ENCODE measurements around the gene FAM107B. TPM values are rescaled to one million over a fixed set of nuclear protein-coding genes. Genes with fewer than 3 reads are reported as not detected.

FAM107B gene
- total RNA-seq, 2 experiments from 2014 or later: 105 to 129 TPM

DNA sequence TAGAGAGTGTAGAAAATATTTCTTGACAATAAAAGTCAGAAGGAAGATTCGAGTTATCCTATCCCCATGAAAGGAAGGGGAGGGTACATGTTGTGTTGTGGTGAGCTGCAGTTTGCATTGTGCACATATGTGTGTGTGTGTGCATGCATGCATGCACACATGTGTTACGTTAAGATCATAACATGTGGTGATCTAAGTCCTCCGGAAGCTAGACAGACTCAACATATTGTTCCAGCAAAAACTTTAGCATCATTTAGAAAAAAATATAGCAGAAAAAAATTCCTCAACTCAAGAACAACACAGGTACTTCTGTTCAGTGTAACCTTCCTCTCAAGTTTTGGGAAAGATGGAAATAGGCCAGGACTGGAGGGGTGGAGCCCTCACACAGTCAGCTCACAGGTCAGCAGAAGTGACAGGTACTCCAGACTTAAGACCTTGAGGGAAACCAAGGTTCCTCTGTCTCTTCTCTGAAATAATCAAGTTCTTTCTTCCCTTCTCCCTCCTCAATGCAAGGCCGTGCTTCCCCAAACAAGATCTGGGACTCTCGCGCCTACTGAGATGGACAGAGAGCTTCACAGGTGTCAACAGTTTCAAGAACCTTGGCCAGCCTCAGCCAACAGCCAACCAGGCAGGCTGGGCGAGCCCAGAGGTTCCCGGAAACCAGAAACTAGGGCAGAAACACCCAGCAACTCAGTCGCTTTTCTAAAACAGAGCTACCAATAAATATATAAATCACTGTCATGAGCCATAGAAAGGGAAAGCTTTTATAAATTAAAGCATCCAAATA lies 205.2 kb downstream of the FAM107B start:
- peak; percentile 59 for DNase-seq
- Mint-ChIP-seq H3K27ac (peak overlapping the region; percentile 97), H3K4me1 (ENCODE audit: low read depth) (peaks cover 89% of the 10 kb centered on the region), H3K27me3 (ENCODE audit: low read depth) (no peaks in the 10 kb centered on the region), H3K36me3 (ENCODE audit: low read depth) (peaks cover 40% of the 10 kb centered on the region), H3K9me3 (peaks cover 2% of the 10 kb centered on the region), H3K4me3 (peak overlapping the region; percentile 69)
- CTCF ChIA-PET: interaction anchor here (0.6 to 1.1 kb wide), 4 partner anchors 9 to 383 kb away, joined by 3 to 4 read pairs (median 3); no protein-coding TSS in a partner anchor
- intact Hi-C loops (cut with micrococcal nuclease): loop anchor here (10.0 kb wide), 2 partner anchors 525 to 565 kb away; partner anchors contain the start of gene RPP38

DNA sequence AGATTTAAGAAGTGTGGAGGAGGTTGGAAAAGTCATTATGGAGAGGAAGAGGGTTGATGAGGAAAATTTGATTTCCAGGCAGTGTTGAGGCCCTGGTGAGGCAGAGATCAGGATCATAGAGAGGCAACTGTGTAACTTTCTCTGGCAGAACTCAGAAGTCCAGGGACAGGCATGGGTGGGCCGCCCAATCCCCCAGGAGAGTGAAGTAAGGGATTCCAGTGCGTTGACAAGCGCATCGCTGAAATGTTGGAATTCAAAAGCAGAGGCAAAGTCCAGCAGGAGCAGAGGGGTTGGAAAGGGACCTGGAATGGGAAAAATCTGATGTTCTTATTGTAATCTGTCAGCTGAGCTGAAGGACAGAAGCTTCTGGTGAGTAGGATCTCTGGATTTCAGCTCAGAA lies 207.3 kb downstream of the FAM107B start:
- peak overlapping the region; percentile 68 for H3K27ac Mint-ChIP-seq
- DNase-seq: no peak
- H3K4me1 Mint-ChIP-seq (ENCODE audit: low read depth): peaks cover 89% of the 10 kb centered on the region
- intact Hi-C loops (cut with micrococcal nuclease): loop anchor here (10.0 kb wide), 2 partner anchors 527 to 563 kb away; partner anchors contain the start of gene RPP38
- no peak overlapping the region for H3K4me3 Mint-ChIP-seq
- no peaks in the 10 kb centered on the region for H3K27me3 Mint-ChIP-seq (ENCODE audit: low read depth)
- CTCF ChIA-PET: interaction anchor here (0.9 kb wide), 1 partner anchor 20 kb away, joined by 3 read pairs; no protein-coding TSS in a partner anchor
- peaks cover 40% of the 10 kb centered on the region for H3K36me3 Mint-ChIP-seq (ENCODE audit: low read depth)
- H3K9me3 Mint-ChIP-seq: peaks cover 2% of the 10 kb centered on the region

GRCh38 chr10:14566498-14566897 lies 208.2 kb downstream of the FAM107B start:
- Mint-ChIP-seq H3K27ac (peak overlapping the region; percentile 80), H3K4me1 (ENCODE audit: low read depth) (peaks cover 89% of the 10 kb centered on the region), H3K4me3 (no peak overlapping the region), H3K27me3 (ENCODE audit: low read depth) (no peaks in the 10 kb centered on the region), H3K9me3 (peaks cover 2% of the 10 kb centered on the region), H3K36me3 (ENCODE audit: low read depth) (peaks cover 37% of the 10 kb centered on the region)
- CTCF ChIA-PET: interaction anchor here (0.7 kb wide), 1 partner anchor 22 kb away, joined by 4 read pairs; no protein-coding TSS in a partner anchor
- intact Hi-C loops (cut with micrococcal nuclease): loop anchor here (10.0 kb wide), 2 partner anchors 528 to 562 kb away; partner anchors contain the start of gene RPP38
- no peak for DNase-seq

DNA sequence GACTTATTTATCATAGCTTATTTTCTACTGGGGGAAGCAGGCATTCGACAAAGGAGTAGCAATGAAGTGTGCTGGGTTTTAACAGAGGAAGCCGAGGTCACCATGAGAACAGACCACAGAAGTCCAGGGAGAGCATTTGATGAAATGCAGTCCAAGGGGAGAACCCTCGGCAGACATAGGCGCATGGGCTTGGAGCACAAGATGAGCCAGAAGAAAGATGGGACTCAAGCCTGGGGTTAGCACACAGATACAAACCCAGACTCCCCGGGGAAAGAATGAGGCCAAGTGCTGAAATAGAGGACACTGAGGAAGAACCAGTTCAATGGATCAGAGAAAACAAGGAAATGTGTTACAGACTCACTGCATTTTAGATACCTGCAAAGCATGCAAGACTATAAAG lies 209.5 kb downstream of the FAM107B start:
- intact Hi-C loops (cut with micrococcal nuclease): loop anchor here (10.0 kb wide), 2 partner anchors 530 to 560 kb away; partner anchors contain the start of gene RPP38
- Mint-ChIP-seq H3K9me3 (peaks cover 2% of the 10 kb centered on the region), H3K27ac (peak overlapping the region; percentile 80), H3K36me3 (ENCODE audit: low read depth) (peaks cover 38% of the 10 kb centered on the region), H3K4me1 (ENCODE audit: low read depth) (peaks cover 89% of the 10 kb centered on the region), H3K27me3 (ENCODE audit: low read depth) (no peaks in the 10 kb centered on the region), H3K4me3 (no peak overlapping the region)
- CTCF ChIA-PET: interaction anchor here (1.3 kb wide), 1 partner anchor 16 kb away, joined by 4 read pairs; no protein-coding TSS in a partner anchor
- no peak for DNase-seq

- Mint-ChIP-seq H3K36me3 (ENCODE audit: low read depth) (peaks cover 42% of the 10 kb centered on the region), H3K4me3 (peak overlapping the region; percentile 63), H3K27ac (peak overlapping the region; percentile 88), H3K27me3 (ENCODE audit: low read depth) (no peaks in the 10 kb centered on the region), H3K9me3 (peaks cover 2% of the 10 kb centered on the region), H3K4me1 (ENCODE audit: low read depth) (peaks cover 87% of the 10 kb centered on the region)
- intact Hi-C loops (cut with micrococcal nuclease): loop anchor here (1.0 to 10.0 kb wide), 5 partner anchors 8 to 560 kb away; partner anchors contain the start of genes CDNF, HSPA14, MSANTD7 and RPP38
- CTCF ChIA-PET: no interaction called here
- no peak for DNase-seq
Measured at GRCh38 chr10:14564268-14564744, 210.4 kb downstream of the FAM107B start.

DNA sequence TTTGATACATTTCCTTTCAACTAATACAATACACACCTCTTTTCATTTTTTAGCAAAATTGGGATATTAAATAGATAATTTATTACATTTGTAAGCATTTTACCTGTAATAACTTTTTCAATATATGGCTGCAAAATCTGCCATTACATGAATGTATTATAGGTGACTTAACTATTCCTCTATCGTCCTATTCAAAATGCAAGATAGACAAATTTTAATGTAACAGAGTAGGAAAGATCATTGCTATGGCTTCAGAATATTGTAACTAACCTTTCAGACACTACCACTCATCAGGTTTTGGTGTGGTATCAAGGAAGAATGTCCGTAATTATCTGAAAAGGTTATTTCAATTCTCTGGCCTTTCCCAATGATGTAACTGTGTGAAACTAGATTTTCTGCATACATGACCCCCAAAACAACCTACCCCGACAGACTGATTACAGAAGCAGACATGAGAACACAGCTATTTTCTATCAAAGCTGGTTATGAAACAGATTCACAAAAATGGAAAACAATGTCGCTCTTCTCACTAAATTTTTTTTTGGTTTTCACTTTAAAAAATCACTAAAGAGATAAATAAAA lies 211.2 kb downstream of the FAM107B start:
- Mint-ChIP-seq H3K4me3 (peak overlapping the region; percentile 52), H3K4me1 (ENCODE audit: low read depth) (peaks cover 87% of the 10 kb centered on the region), H3K36me3 (ENCODE audit: low read depth) (peaks cover 38% of the 10 kb centered on the region), H3K9me3 (peaks cover 2% of the 10 kb centered on the region), H3K27me3 (ENCODE audit: low read depth) (no peaks in the 10 kb centered on the region), H3K27ac (peak overlapping the region; percentile 88)
- intact Hi-C loops (cut with micrococcal nuclease): loop anchor here (5.0 to 10.0 kb wide), 3 partner anchors 274 to 559 kb away; partner anchors contain the start of genes CDNF, HSPA14, MSANTD7 and RPP38
- DNase-seq: no peak
- CTCF ChIA-PET: interaction anchor here (0.6 to 1.5 kb wide), 5 partner anchors 10 to 904 kb away, joined by 3 to 7 read pairs (median 3); no protein-coding TSS in a partner anchor

- intact Hi-C loops (cut with micrococcal nuclease): loop anchor here (5.0 to 10.0 kb wide), 3 partner anchors 274 to 558 kb away; partner anchors contain the start of genes CDNF, HSPA14, MSANTD7 and RPP38
- H3K9me3 Mint-ChIP-seq: peaks cover 2% of the 10 kb centered on the region
- CTCF ChIA-PET: interaction anchor here (0.8 to 1.5 kb wide), 7 partner anchors 10 to 74 kb away, joined by 3 to 7 read pairs (median 3); no protein-coding TSS in a partner anchor
Measured at GRCh38 chr10:14563076-14563336, 211.7 kb downstream of the FAM107B start.

DNA sequence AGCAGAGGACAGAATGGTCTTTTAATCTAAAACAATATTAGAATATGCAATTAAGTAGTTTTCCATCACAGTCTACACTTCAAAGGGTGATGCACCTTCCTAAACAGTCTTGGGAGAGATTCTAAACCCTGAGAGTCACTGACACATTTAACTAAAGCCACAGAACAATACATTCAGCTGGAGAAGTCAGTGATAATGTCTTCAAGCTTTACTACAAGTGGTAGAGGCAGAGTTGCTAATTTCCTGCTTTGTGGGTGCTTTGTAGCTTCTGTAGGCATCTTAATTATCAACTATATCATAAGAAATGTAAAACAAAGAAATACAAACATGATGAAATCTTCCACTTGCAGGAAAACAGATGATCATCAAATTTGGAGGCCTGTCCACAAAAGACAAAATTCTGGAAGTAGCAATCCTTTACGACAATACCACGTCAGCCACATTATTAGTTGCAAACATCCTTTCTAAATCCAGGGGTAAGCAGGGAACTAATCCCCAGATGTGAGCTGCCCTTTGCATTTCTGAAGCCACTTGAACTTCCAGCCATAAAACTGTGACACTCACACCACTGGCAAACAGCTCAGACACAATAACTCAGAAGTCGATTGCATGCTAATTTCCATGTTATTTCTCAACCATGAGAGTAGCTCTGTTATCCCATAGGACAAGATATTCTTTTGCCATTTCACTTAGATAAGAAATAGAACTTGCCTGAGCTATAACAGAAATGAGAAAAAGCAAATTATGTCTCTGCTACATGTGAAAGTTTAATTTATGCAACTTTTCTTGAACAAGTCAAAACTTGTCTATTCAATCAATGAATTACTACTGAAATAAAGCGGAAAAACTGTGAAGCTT lies 212.2 kb downstream of the FAM107B start:
- H3K4me3 Mint-ChIP-seq: peak overlapping the region; percentile 52
- CTCF ChIA-PET: interaction anchor here (0.8 to 1.5 kb wide), 8 partner anchors 9 to 75 kb away, joined by 3 to 7 read pairs (median 3); no protein-coding TSS in a partner anchor
- H3K27me3 Mint-ChIP-seq (ENCODE audit: low read depth): no peaks in the 10 kb centered on the region
- H3K27ac Mint-ChIP-seq: peak overlapping the region; percentile 88
- H3K9me3 Mint-ChIP-seq: peaks cover 2% of the 10 kb centered on the region
- H3K4me1 Mint-ChIP-seq (ENCODE audit: low read depth): peaks cover 89% of the 10 kb centered on the region
- DNase-seq: no peak
- intact Hi-C loops (cut with micrococcal nuclease): loop anchor here (5.0 to 10.0 kb wide), 3 partner anchors 275 to 558 kb away; partner anchors contain the start of genes CDNF, HSPA14, MSANTD7 and RPP38
- peaks cover 29% of the 10 kb centered on the region for H3K36me3 Mint-ChIP-seq (ENCODE audit: low read depth)

More at GRCh38 chr10:14563076-14563336, 211.7 kb downstream of the FAM107B start:
- Mint-ChIP-seq H3K4me3 (peak overlapping the region; percentile 52), H3K27ac (peak overlapping the region; percentile 88), H3K27me3 (ENCODE audit: low read depth) (no peaks in the 10 kb centered on the region), H3K36me3 (ENCODE audit: low read depth) (peaks cover 35% of the 10 kb centered on the region), H3K4me1 (ENCODE audit: low read depth) (peaks cover 88% of the 10 kb centered on the region)
- DNase-seq: no peak

DNA sequence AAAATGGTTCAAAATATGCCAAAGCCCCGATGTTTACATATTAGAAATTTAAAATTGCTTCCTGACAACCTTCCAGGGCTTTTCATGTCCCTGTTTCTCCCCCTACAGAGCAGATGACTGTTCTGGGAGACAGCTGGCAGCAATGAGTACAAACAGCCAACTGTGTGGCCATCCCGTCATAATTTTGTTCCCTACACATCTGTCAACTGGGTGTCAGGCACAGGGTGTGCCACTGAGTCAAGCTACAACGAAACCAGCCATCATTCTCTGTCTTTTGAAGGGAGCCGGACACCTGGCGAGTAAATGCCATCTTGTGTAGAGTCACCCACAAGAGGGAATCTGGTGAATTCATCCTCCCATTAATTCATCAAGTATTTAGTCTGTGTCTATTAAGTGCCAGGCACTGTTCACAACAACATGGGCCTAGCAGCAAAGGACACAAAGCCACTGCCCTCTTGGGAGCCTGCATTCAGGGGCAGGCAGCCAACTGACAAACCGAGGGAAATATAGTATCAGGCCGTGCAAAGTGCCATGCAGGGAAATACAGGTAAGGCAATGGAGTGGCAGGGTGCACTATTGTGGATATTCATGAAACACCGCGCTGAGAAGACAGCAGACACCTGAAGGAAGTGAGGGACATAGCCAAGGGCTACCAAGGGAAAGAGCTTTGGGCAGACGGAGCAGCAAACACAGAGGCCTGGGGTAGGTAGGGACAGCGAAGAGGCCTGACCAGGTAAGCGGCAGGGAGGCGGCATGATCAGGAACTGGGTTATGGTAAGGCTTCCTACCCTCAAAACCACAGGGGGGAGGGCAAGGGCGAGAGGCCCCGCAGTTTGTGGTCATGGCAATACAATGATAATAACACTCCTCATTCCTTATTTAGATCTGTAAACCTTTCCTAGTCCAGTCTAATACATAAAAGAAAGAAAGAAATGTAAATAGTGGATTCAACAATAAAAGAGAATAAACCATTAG lies 213.6 kb downstream of the FAM107B start:
- intact Hi-C loops (cut with micrococcal nuclease): loop anchor here (1.0 to 10.0 kb wide), 12 partner anchors 22 to 556 kb away; partner anchors contain the start of genes CDNF, HSPA14, MSANTD7 and RPP38
- H3K9me3 Mint-ChIP-seq: no peaks in the 10 kb centered on the region
- peaks cover 18% of the 10 kb centered on the region for H3K36me3 Mint-ChIP-seq (ENCODE audit: low read depth)
- H3K27me3 Mint-ChIP-seq (ENCODE audit: low read depth): no peaks in the 10 kb centered on the region
- H3K4me1 Mint-ChIP-seq (ENCODE audit: low read depth): peaks cover 91% of the 10 kb centered on the region
- peak; percentile 56 for DNase-seq
- peak overlapping the region; percentile 47 for H3K4me3 Mint-ChIP-seq
- CTCF ChIA-PET: interaction anchor here (0.6 to 1.2 kb wide), 3 partner anchors 10 to 57 kb away, joined by 3 to 4 read pairs (median 3); no protein-coding TSS in a partner anchor
- H3K27ac Mint-ChIP-seq: peak overlapping the region; percentile 88

DNA sequence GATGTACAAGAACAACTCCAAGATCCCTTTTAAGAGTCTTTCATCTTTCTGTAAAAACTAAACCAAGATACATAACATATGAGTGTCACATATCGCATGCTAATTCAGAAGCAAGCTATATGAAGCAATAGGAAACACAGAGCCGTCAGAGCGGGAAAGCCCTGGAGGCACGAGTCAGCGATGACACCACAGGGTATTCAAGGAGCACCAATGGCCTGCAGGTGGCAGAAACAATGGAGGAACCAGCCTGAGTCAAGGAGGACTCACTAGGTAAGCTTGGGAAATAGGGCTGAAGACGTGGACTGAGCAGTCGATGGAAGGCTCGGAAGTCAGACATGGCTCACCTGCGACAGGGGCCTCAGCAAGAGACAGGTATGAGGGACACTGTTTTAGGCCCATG lies 214.4 kb downstream of the FAM107B start:
- H3K4me1 Mint-ChIP-seq (ENCODE audit: low read depth): peaks cover 91% of the 10 kb centered on the region
- intact Hi-C loops (cut with micrococcal nuclease): loop anchor here (1.0 to 10.0 kb wide), 12 partner anchors 23 to 555 kb away; partner anchors contain the start of genes CDNF, HSPA14, MSANTD7 and RPP38
- no peaks in the 10 kb centered on the region for H3K9me3 Mint-ChIP-seq
- DNase-seq: peak; percentile 94
- peak overlapping the region; percentile 88 for H3K27ac Mint-ChIP-seq
- no peaks in the 10 kb centered on the region for H3K27me3 Mint-ChIP-seq (ENCODE audit: low read depth)
- CTCF ChIA-PET: interaction anchor here (0.6 to 1.2 kb wide), 4 partner anchors 9 to 57 kb away, joined by 3 to 4 read pairs (median 3); no protein-coding TSS in a partner anchor
- H3K36me3 Mint-ChIP-seq (ENCODE audit: low read depth): peaks cover 10% of the 10 kb centered on the region
- H3K4me3 Mint-ChIP-seq: peak overlapping the region; percentile 13
